Thoracic aorta (tissue), 2 donors: ENCODE results near the gene PPARA. TPM values are rescaled to one million over a fixed set of nuclear protein-coding genes. Genes with fewer than 3 reads are reported as not detected.

Source experiments
- ATAC-seq: fragments of 150-250 bp; one replicate; pipeline ENCODE4 v1.8.0; 2017; ENCODE audit warnings: low read depth; ENCODE audit not compliant: insufficient number of reproducible peaks, low FRiP score
- DNase-seq: peaks from one replicate; pipeline ENCODE4 v3.0.0-alpha.2; 2020; ENCODE audit warnings: low spot score
- H3K27ac ChIP-seq, 2 donors: fragments of 200-600 bp; sonication (generic); 1 replicate in 1 of 2; 2 replicates in 1 of 2; pipeline ENCODE4 v1.5.1; 2016; ENCODE audit warnings: mild to moderate bottlenecking in 2 of 2, moderate library complexity in 2 of 2
- H3K27me3 ChIP-seq: fragments of 200-600 bp; sonication (generic); replicated peaks from 2 replicates; pipeline ENCODE4 v1.6.0; 2016; ENCODE audit warnings: mild to moderate bottlenecking; ENCODE audit not compliant: insufficient read depth
- H3K36me3 ChIP-seq: fragments of 200-600 bp; sonication (generic); one replicate; pipeline ENCODE4 v1.5.1; 2016
- H3K4me1 ChIP-seq, 2 donors: fragments of 200-600 bp; sonication (generic); 1 replicate in 1 of 2; 2 replicates in 1 of 2; pipeline versions ENCODE4 v1.5.1 to v1.6.0; 2016; ENCODE audit warnings: low read depth in 2 of 2, mild to moderate bottlenecking in 1 of 2; ENCODE audit not compliant: control insufficient read depth in 1 of 2
- H3K4me3 ChIP-seq: fragments of 200-600 bp; sonication (generic); 2 replicates; pipeline ENCODE4 v1.5.1; 2016; ENCODE audit warnings: mild to moderate bottlenecking
- H3K9me3 ChIP-seq: fragments of 200-600 bp; sonication (generic); 2 replicates; pipeline ENCODE4 v1.5.1; 2016
- CTCF ChIP-seq: fragments of 200-600 bp; sonication (generic); IDR thresholded peaks from one replicate; pipeline ENCODE4 v1.5.1; 2019; ENCODE audit warnings: antibody characterized with exemption
- total RNA-seq, 2 donors: library from RNA; depleted of rRNA; stranded (reverse); fragments of >200 nt; gene quantifications; one replicate each; pipeline versions ENCODE4 v1.1.0 to v1.2.3, GENCODE V29; 2016

PPARA gene
- total RNA-seq, 2 donors from 2014 or later, result 21.9 to 67.8 TPM

GRCh38 chr22:46240506-46240905, 90.2 kb downstream of the PPARA start:
- ATAC-seq (no peak), DNase-seq (no peak)
- Histone ChIP-seq H3K4me1 (no peaks in the 10 kb centered on the region), H3K27ac (no peak overlapping the region), H3K9me3 (no peaks in the 10 kb centered on the region), H3K4me3 (no peak overlapping the region), H3K27me3 (no peaks in the 10 kb centered on the region), H3K36me3 (peaks cover 4% of the 10 kb centered on the region)
- no peak for TF ChIP-seq CTCF

GRCh38 chr22:46240907-46241306, 90.6 kb downstream of the PPARA start:
- no peaks in the 10 kb centered on the region for H3K27me3 ChIP-seq
- H3K9me3 ChIP-seq, result no peaks in the 10 kb centered on the region
- ATAC-seq, result no peak
- no peaks in the 10 kb centered on the region for H3K4me1 ChIP-seq
- DNase-seq, result no peak
- no peak for TF ChIP-seq CTCF
- peaks cover 4% of the 10 kb centered on the region for H3K36me3 ChIP-seq
- no peak overlapping the region for H3K4me3 ChIP-seq
- H3K27ac ChIP-seq, result no peak overlapping the region

- H3K27ac ChIP-seq, result no peak overlapping the region
- no peaks in the 10 kb centered on the region for H3K27me3 ChIP-seq
- DNase-seq (no peak), ATAC-seq (no peak)
- no peak overlapping the region for H3K4me3 ChIP-seq
- no peak for TF ChIP-seq CTCF
- no peaks in the 10 kb centered on the region for H3K9me3 ChIP-seq
- peaks cover under 1% of the 10 kb centered on the region for H3K36me3 ChIP-seq
- no peaks in the 10 kb centered on the region for H3K4me1 ChIP-seq
Observed at GRCh38 chr22:46241396-46242007, 91.2 kb downstream of the PPARA start.

- Histone ChIP-seq H3K27ac (no peak overlapping the region), H3K27me3 (no peaks in the 10 kb centered on the region), H3K9me3 (no peaks in the 10 kb centered on the region), H3K4me1 (no peaks in the 10 kb centered on the region), H3K36me3 (no peaks in the 10 kb centered on the region), H3K4me3 (no peak overlapping the region)
- no peak for DNase-seq
- no peak for TF ChIP-seq CTCF
- no peak for ATAC-seq
Observed at GRCh38 chr22:46242076-46242475, 91.8 kb downstream of the PPARA start.

- H3K36me3 ChIP-seq, result no peaks in the 10 kb centered on the region
- ATAC-seq (no peak), DNase-seq (no peak)
- no peak overlapping the region for H3K4me3 ChIP-seq
- no peaks in the 10 kb centered on the region for H3K27me3 ChIP-seq
- H3K9me3 ChIP-seq, result no peaks in the 10 kb centered on the region
- no peak for TF ChIP-seq CTCF
- H3K4me1 ChIP-seq, result peaks cover 5 to 8% of the 10 kb centered on the region in 2 donors
- H3K27ac ChIP-seq, result no peak overlapping the region
Observed at GRCh38 chr22:46244771-46245170, 94.4 kb downstream of the PPARA start.
